ENCODE measurements around the gene INPP5D.

DNA sequence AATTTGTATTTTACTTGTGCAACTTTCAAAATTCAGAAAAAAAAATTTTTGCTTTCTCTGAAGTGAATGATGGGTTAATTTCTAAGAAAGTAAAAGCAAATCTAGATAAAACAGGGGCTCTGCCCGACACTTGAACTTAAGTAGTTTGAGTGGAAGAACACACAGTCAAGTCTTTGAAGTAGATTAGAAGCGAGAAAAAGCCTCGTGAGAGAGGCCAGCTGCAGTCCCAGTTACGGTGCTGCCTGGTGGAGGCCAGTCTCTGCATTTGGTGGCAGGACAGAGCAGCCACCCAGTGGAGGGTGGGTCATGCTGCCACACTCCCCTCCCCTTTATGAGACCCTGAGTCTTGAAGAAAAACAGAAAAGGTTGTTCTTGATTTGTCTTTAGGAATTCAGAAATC, 81.8 kb downstream of the INPP5D start:
- TF ChIP-seq, protein P1, sequence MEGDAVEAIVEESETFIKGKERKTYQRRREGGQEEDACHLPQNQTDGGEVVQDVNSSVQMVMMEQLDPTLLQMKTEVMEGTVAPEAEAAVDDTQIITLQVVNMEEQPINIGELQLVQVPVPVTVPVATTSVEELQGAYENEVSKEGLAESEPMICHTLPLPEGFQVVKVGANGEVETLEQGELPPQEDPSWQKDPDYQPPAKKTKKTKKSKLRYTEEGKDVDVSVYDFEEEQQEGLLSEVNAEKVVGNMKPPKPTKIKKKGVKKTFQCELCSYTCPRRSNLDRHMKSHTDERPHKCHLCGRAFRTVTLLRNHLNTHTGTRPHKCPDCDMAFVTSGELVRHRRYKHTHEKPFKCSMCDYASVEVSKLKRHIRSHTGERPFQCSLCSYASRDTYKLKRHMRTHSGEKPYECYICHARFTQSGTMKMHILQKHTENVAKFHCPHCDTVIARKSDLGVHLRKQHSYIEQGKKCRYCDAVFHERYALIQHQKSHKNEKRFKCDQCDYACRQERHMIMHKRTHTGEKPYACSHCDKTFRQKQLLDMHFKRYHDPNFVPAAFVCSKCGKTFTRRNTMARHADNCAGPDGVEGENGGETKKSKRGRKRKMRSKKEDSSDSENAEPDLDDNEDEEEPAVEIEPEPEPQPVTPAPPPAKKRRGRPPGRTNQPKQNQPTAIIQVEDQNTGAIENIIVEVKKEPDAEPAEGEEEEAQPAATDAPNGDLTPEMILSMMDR (conservative IDR thresholded peaks at IDR 0.05; ENCODE audit: low read depth, low read length) = no peak
- no peak for TF ChIP-seq EZH2 (IDR thresholded peaks at IDR 0.05; ENCODE audit: borderline replicate concordance, low read depth, low read length, poor library complexity, severe bottlenecking)

Measured in A673 (cell line).